HG02759 (cell line): Measurements from ENCODE around the gene SEMA7A.

Experiments used
- ATAC-seq: cut with Tn5 transposase; IDR thresholded peaks from one replicate; pipeline ENCODE4 v1.9.1; 2021; ENCODE audit warnings: mild to moderate bottlenecking, moderate library complexity; ENCODE audit not compliant: unreplicated experiment

The SEMA7A gene

GRCh38 chr15:74453925-74454763 lies 20.4 kb upstream of the SEMA7A start:
- ATAC-seq = no peak

GRCh38 chr15:74451861-74452835 lies 18.4 kb upstream of the SEMA7A start:
- ATAC-seq = no peak

GRCh38 chr15:74451322-74451721 lies 17.6 kb upstream of the SEMA7A start:
- ATAC-seq = no peak

- no peak for ATAC-seq
Measured at GRCh38 chr15:74449643-74450205, 16.0 kb upstream of the SEMA7A start.

DNA sequence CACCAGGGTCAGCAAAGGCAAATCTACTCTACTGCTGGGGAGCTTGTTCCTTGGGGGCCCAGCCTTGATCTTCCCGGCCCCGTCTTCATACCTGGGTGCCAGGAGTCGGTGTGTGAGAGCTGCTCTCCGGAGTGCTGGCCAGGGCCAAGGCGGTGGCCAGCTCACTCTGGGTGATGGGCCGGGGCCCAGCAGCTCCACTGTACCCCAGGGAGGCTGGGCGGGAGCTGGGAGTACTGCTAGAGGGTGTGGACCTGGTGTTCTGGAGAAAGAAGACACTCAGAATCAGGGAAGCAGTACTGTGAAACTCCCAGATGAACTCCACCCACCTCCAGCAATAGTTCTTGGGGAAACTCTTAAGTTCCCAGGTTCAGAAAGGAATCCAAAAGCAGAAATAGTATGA lies 15.3 kb upstream of the SEMA7A start:
- no peak for ATAC-seq

GRCh38 chr15:74445816-74446763 lies 12.3 kb upstream of the SEMA7A start:
- no peak for ATAC-seq

DNA sequence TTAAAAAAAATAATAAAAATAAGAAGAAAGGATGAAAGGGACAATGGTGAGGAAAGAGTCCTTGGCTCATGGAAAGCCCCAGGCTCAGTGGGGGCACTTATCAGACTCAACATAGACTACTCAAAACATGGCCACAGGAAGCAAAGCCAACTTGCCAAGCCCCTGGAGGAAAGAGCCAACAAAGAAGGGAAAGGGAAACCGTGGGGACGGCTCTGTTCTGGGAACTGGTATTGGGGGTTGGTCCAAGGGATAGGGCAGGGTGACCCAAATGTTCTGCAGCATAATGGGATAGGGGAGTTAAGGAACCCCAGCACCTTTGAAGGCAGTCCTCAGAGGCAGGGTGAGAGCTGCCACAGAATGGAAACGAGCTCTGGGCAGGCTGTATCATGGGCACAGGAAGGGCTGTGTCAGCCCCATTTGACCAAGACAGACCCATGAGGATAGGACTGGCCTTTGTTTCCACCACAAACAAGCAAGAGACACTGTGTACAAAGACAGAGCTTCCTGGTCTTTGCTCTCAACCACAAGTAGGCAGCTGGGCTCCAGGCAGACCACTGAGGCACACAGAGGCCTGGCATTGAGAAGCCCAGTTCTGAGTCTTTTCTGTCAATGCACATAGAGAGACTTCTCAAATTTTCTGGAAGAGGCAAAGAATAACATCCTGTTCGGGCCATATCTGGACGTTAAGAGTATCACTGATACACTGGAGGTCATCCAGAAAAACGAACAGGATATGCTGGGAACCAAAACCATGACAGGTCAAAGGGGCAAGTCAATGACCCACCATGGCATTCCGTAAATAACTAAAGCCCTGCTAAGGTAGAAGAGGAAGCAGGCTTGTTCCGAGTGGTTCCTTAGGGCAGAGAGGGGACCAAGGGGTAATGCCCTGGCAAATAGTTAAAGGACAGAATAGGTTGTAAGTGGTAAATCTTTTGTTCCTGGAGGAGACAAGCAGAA lies 10.6 kb upstream of the SEMA7A start:
- ATAC-seq = no peak

DNA sequence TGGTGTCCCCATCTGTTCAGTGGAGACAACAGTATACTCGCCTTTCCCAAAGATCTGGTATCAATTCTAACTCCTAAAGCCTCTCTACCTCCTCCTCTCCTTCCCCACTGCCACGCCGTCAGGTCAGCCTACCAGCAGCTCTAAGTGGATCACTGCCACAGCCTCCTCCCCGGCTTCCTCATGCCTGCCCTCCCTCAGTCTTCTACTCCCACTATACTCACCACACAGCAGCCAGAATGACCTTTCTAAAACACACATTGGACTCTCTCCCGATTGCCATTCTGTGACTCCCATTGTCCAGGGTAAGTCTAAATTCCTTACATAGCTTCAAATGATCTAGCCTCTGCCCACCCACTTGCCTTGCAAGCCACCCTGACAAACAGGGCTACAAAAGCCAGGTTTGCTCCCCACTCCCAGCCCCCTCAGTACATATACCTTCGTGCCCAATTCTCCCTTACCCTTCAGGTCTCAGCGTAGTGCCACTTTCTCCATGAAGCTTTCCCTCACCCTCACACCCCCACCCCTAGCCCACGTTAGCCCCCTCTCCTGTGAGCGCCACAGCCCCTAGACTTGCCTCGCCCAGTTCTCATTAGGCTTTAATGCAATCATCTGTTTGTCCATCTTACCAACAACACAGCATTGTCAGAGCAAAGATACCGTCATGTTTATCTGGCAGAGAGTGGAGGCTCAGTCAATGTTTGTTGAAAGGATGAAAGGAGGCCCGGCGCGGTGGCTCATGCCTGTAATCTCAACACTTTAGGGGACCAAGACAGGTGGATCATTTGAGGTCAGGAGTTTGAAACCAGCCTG lies 9.5 kb upstream of the SEMA7A start:
- no peak for ATAC-seq

DNA sequence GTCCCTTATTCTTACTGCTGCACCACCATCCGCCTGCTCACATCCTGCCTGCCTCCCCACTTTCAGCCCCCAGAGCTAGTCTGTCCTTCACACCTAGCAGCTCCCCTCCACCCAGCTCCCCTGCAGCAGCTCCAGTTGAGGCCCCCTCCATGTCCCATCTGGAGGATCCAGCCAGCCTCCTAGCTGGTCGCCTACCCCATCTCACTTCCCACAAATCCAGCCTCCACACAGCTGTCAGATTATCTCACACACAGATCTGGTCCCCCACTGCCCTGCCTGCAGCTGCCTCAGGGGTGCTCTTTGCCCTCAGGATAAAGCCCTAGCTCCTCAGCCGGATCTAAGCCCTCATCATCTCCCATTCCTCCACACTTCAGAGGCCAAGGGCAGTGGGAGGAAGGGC lies 8.8 kb upstream of the SEMA7A start:
- ATAC-seq = no peak

GRCh38 chr15:74442063-74442462 lies 8.3 kb upstream of the SEMA7A start:
- ATAC-seq = no peak

- no peak for ATAC-seq
Measured at GRCh38 chr15:74441248-74441941, 7.6 kb upstream of the SEMA7A start.

GRCh38 chr15:74438721-74439316 lies 5.1 kb upstream of the SEMA7A start:
- ATAC-seq = no peak

DNA sequence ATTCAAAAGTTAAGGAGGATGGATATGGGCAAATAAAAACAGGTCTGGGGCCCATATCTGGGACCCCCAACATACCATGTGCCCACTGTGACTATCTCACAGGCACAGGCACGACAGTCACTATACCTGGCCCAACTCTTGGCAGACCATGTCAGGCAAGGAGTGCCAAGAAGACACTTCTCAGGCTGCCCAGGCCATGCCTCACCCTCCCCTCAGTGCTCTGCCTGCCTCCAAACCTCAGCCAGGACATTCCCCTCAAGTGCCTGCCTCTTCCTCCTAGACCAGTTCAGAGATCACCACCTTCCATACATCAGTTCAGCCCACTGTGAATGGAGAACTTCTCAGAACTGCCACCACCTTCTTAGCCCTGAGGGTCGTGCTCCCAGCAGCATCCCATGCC lies 4.4 kb upstream of the SEMA7A start:
- ATAC-seq = no peak

GRCh38 chr15:74434263-74435136 lies 742 bp upstream of the SEMA7A start:
- no peak for ATAC-seq

DNA sequence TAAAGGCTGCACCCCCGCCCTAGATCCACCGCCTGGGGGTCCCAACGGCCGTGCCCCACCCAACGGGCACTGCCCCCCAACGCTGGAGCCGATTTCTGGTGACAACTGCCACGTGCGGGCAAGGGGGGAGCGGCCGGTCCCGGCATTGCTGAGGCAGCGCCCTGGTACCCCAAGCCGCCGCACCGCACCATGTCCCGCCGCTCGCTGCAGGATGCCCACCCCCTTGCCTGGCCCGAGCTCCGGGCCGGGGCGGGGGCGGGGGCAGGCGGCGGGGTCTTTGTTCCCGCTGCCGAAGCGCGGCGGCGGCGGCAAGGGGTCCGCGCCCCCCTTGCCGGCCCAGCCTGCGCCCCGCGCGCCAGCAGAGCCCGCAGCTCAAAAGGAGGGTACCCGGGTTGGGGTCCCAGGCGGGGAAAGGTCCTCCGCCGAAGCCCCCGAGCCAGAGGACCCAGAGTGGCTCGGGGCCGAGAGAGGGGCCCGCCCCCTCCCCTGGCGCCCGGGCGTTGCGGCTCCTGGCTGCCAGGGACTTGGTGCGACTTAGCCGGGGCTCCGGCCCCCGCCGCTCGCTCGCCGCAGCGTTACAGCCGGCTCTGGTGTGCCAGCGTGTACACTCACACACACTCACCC lies 678 bp downstream of the SEMA7A start:
- no peak for ATAC-seq
